GM06990 (cell line): ENCODE measurements around the gene NR1D1.

ENCODE experiments used
- DNase-seq: peaks from one replicate; pipeline ENCODE4 v3.0.0-alpha.2; 2011; ENCODE audit not compliant: insufficient read length; ENCODE audit errors: extremely low read depth
- H3K27me3 ChIP-seq: replicated peaks from 2 replicates; pipeline ENCODE4 v1.6.0; 2011; ENCODE audit warnings: low read length; ENCODE audit not compliant: control insufficient read depth, insufficient read depth
- H3K36me3 ChIP-seq: 2 replicates; pipeline ENCODE4 v1.5.1; 2011; ENCODE audit warnings: low read length; ENCODE audit not compliant: control insufficient read depth, insufficient read depth
- H3K4me3 ChIP-seq: replicated peaks from 2 replicates; pipeline ENCODE4 v1.5.1; 2011; ENCODE audit warnings: low read depth, mild to moderate bottlenecking, control low read depth, low read length
- CTCF ChIP-seq: IDR thresholded peaks from 2 replicates; pipeline ENCODE4 v1.5.1; 2011; ENCODE audit warnings: low read length, control low read depth, mild to moderate bottlenecking, inconsistent platforms; ENCODE audit not compliant: insufficient read depth, poor library complexity, severe bottlenecking

The NR1D1 gene

GRCh38 chr17:40091691-40092397 is 8.5 kb downstream of the NR1D1 start:
- Histone ChIP-seq H3K36me3 (peaks cover 4% of the 10 kb centered on the region), H3K4me3 (no peak overlapping the region)
- no peak for TF ChIP-seq CTCF

GRCh38 chr17:40090237-40091119 is 9.9 kb downstream of the NR1D1 start:
- TF ChIP-seq CTCF, result no peak
- DNase-seq, result no peak
- peaks cover 4% of the 10 kb centered on the region for H3K36me3 ChIP-seq

More at GRCh38 chr17:40091691-40092397, 8.5 kb downstream of the NR1D1 start:
- no peaks in the 10 kb centered on the region for H3K27me3 ChIP-seq
- no peak for DNase-seq

GRCh38 chr17:40089077-40089895 is 11.1 kb downstream of the NR1D1 start:
- no peak for DNase-seq
- TF ChIP-seq CTCF, result no peak
- Histone ChIP-seq H3K27me3 (no peaks in the 10 kb centered on the region), H3K36me3 (peaks cover 4% of the 10 kb centered on the region), H3K4me3 (no peak overlapping the region)

More at GRCh38 chr17:40090237-40091119, 9.9 kb downstream of the NR1D1 start:
- Histone ChIP-seq H3K27me3 (no peaks in the 10 kb centered on the region), H3K4me3 (no peak overlapping the region)

GRCh38 chr17:40087903-40088718 is 12.3 kb downstream of the NR1D1 start:
- no peak for TF ChIP-seq CTCF
- DNase-seq, result no peak
- Histone ChIP-seq H3K27me3 (no peaks in the 10 kb centered on the region), H3K36me3 (no peaks in the 10 kb centered on the region; the same call in none of the 2 replicates), H3K4me3 (no peak overlapping the region)
